Activated CD4-positive, alpha-beta memory T cell treated with anti-CD3 and anti-CD28 coated beads, Interleukin-2, amount 10 ng/mL, durations not matched to agents 7 days and 5 days (primary cell): Measurements from ENCODE around the gene NCOA7. TPM values are rescaled to one million over a fixed set of nuclear protein-coding genes. Genes with fewer than 3 reads are reported as not detected.

Source experiments
- CTCF ChIA-PET: fragments of 350-600 bp; sonication (Branson Sonifier 250); formaldehyde crosslinking; loops from one replicate; lab custom pipeline; 2021; ENCODE audit warnings: antibody characterized with exemption, inconsistent platforms; lab: Charles Lee
- POLR2A ChIA-PET: fragments of 350-600 bp; sonication (Branson Sonifier 250); formaldehyde crosslinking; loops from one replicate; lab custom pipeline; 2021; ENCODE audit warnings: antibody characterized with exemption; lab: Charles Lee
- DNase-seq: peaks from one replicate; pipeline ENCODE4 v3.0.0-alpha.2; 2020
- H3K27ac Mint-ChIP-seq: one replicate; pipeline ENCODE4 v1.8.0; 2021; ENCODE audit warnings: mild to moderate bottlenecking, mixed read lengths
- H3K27me3 Mint-ChIP-seq: one replicate; pipeline ENCODE4 v1.8.0; 2021; ENCODE audit warnings: mixed read lengths
- H3K36me3 Mint-ChIP-seq: one replicate; pipeline ENCODE4 v1.8.0; 2021; ENCODE audit warnings: low read depth, mixed read lengths
- H3K4me1 Mint-ChIP-seq: one replicate; pipeline ENCODE4 v1.8.0; 2021; ENCODE audit warnings: mixed read lengths
- H3K4me3 Mint-ChIP-seq: one replicate; pipeline ENCODE4 v1.8.0; 2021; ENCODE audit warnings: mild to moderate bottlenecking, mixed read lengths
- H3K9me3 Mint-ChIP-seq: one replicate; pipeline ENCODE4 v1.8.0; 2021; ENCODE audit warnings: mixed read lengths
- total RNA-seq, 2 experiments: library from RNA; stranded (reverse); gene quantifications; one replicate each; pipeline ENCODE4 v1.2.3, GENCODE V29; 2021

NCOA7 gene
- total RNA-seq, 2 experiments from 2014 or later: 45.2 to 49.9 TPM

DNA sequence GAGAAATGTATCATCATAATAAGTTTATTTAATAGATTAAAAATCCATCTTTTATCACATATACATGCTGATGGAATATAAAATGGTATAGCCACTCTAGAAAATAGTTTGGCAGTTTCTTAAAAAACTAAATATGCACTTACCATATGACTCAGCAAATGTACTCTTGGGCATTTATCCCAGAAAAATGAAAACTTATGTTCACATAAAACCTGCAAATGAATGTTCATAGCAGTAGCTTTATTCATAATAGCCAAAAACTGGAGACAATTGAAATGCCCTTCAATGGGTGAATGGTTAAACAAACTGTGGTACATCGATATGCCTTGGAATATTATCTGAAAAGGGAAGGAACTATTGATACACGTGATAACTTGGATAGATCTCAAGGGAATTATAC lies 6.4 kb upstream of the NCOA7 start:
- POLR2A ChIA-PET: interaction anchor here (4.8 kb wide), 1 partner anchor 172 kb away, joined by 45 read pairs; the partner anchor contains the start of gene HINT3
- CTCF ChIA-PET: interaction anchor here (1.0 to 5.7 kb wide), 3 partner anchors 17 to 473 kb away, joined by 3 to 80 read pairs (median 3); partner anchors contain the start of gene HINT3
- no peak for DNase-seq
- H3K4me1 Mint-ChIP-seq: peaks cover 27% of the 10 kb centered on the region
- H3K9me3 Mint-ChIP-seq: no peaks in the 10 kb centered on the region
- no peaks in the 10 kb centered on the region for H3K27me3 Mint-ChIP-seq
- H3K4me3 Mint-ChIP-seq: no peak overlapping the region
- peaks cover 21% of the 10 kb centered on the region for H3K36me3 Mint-ChIP-seq
- H3K27ac Mint-ChIP-seq: no peak overlapping the region

DNA sequence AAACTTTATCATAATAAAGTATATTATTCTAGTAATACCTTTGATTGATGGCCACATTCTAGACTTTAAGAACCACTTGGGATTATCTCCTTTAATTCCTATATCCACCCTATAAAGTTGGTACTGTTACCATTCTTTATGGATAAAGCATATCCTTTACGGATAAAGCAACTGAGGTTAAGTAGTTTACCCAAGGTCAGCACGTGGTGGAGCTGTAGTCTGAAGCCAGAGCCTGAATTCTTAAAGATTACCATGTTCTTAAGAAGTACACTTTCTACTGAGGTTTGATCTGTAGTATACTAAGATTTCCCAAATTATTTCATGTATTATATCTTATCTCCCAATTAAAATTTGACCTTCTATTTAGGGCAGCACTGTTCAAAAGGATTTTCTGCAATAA lies 3.0 kb upstream of the NCOA7 start:
- Mint-ChIP-seq H3K27me3 (no peaks in the 10 kb centered on the region), H3K4me3 (no peak overlapping the region), H3K4me1 (peaks cover 44% of the 10 kb centered on the region), H3K36me3 (peaks cover 23% of the 10 kb centered on the region), H3K9me3 (no peaks in the 10 kb centered on the region), H3K27ac (no peak overlapping the region)
- ChIA-PET CTCF (interaction anchor here (1.1 to 9.7 kb wide), 3 partner anchors 135 to 187 kb away, joined by 4 to 231 read pairs (median 33); partner anchors contain the start of gene HINT3), POLR2A (interaction anchor here (4.4 to 4.5 kb wide), 2 partner anchors 169 to 174 kb away, joined by 12 to 111 read pairs; partner anchors contain the start of gene HINT3)
- DNase-seq: no peak

DNA sequence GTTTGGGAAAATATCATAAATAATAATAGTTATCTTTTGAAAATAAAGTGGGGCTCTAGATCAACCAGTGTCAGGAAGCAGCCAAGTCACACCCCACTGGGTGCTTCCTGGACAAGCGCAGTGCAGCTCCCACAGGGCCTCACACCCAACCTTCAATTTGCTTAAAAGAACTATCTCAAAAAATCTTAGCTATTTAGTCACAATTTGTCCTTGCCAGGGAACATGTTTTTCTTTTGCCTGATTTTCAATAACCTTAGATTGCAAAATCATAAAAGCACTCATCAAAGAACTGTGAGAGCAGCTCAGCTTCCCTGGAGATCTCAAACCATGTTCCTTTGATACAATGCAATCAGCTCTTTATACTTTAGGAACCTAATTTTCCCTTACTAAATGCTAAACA lies 1.6 kb upstream of the NCOA7 start:
- ChIA-PET POLR2A (interaction anchor here (0.9 to 7.1 kb wide), 23 partner anchors 8 to 1727 kb away, joined by 3 to 299 read pairs (median 15); partner anchors contain the start of genes CENPW, HDDC2, HINT3 and TPD52L1), CTCF (interaction anchor here (1.2 to 9.7 kb wide), 10 partner anchors 8 to 476 kb away, joined by 3 to 231 read pairs (median 22); partner anchors contain the start of gene HINT3)
- Mint-ChIP-seq H3K4me3 (peak overlapping the region; percentile 84), H3K4me1 (peaks cover 51% of the 10 kb centered on the region), H3K36me3 (peaks cover 31% of the 10 kb centered on the region), H3K27me3 (no peaks in the 10 kb centered on the region), H3K27ac (peak overlapping the region; percentile 96), H3K9me3 (no peaks in the 10 kb centered on the region)
- peak; percentile 31 for DNase-seq

DNA sequence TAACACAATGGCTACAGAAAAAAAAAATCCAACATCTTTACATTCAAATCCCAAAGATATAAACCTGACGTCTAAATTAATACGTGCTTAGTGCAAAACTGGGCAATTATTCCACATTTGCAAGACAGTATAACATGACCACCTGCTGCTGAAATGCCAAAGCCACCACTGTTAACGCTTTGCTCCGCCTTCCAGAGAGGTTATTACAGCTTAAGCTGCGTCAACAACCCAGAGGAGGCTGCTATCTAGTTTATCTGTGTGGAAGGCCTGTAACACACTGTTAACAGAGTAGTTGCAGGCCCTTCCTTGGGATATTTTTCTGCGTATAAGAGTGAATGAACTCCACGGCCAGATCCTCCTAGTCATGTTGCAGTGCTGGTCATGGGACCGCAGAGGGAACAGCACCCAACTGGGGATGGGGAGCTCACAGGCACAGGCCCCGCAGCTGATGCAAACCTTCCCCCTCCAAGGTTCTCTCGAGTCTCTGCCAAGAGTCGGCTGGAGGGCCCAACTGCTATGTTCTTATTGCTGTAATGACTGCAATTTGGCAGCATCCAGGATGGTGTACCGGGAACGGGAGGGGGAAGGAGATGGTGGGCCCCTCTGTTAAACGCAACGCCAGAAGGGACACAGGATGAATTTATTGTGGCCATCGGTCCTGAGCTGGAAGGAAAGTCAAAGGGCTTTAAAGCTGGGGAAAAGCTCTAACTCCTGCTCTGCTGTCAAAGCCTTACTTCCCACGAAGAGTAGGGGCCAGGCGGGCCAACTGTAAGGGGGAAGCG lies 993 bp upstream of the NCOA7 start:
- Mint-ChIP-seq H3K9me3 (no peaks in the 10 kb centered on the region), H3K27me3 (no peaks in the 10 kb centered on the region), H3K27ac (peak overlapping the region; percentile 96), H3K4me3 (peak overlapping the region; percentile 84), H3K4me1 (peaks cover 52% of the 10 kb centered on the region), H3K36me3 (peaks cover 27% of the 10 kb centered on the region)
- POLR2A ChIA-PET: interaction anchor here (0.9 to 7.1 kb wide), 32 partner anchors 8 to 1726 kb away, joined by 3 to 299 read pairs (median 8); partner anchors contain the start of genes CENPW, HDDC2, HINT3 and TPD52L1
- CTCF ChIA-PET: interaction anchor here (1.0 to 9.7 kb wide), 25 partner anchors 8 to 476 kb away, joined by 3 to 231 read pairs (median 5); partner anchors contain the start of genes HINT3 and TRMT11
- DNase-seq: peak; percentile 58

DNA sequence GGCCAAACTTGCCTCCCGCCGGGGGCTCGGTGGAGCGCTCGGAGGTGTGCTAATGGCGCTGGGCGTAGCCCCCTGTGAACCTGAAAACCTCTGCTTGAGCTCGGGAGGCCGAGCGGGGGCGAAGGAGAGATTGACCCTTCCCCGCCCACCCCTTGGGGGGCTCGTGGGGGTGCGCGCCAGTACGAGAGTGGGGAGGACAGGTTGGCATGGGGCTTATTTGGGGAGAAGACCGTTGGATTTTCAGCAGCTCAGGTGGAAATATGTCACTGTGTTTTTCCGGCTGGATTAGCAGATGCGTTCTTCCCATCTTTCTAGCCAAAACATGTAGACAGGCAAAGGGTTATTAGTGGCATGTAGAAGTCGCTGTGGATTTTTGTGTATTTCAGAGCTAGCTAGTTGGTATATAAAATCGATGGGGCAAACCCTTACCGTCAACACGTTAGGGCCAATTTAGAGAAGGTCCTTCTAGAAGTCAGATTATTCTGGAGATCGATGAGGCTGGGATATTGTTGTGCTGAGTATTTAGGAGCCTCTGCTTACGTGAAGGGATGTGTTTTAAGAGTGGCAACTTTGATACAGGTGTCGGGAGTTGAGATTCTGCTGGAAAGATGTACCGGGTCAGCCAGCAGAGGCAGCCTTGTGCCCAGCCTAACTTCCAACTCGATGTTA lies 525 bp downstream of the NCOA7 start:
- H3K27ac Mint-ChIP-seq: peak overlapping the region; percentile 79
- CTCF ChIA-PET: interaction anchor here (0.5 to 9.7 kb wide), 46 partner anchors 10 to 1476 kb away, joined by 3 to 231 read pairs (median 4); partner anchors contain the start of genes HINT3, RNF146 and TRMT11
- H3K36me3 Mint-ChIP-seq: peaks cover 26% of the 10 kb centered on the region
- peak overlapping the region; percentile 90 for H3K4me3 Mint-ChIP-seq
- peaks cover 54% of the 10 kb centered on the region for H3K4me1 Mint-ChIP-seq
- DNase-seq: peak; percentile 61
- POLR2A ChIA-PET: interaction anchor here (0.6 to 7.1 kb wide), 30 partner anchors 8 to 549 kb away, joined by 3 to 299 read pairs (median 8); partner anchors contain the start of genes CENPW, HDDC2, HINT3 and TRMT11
- H3K27me3 Mint-ChIP-seq: no peaks in the 10 kb centered on the region
- no peaks in the 10 kb centered on the region for H3K9me3 Mint-ChIP-seq

DNA sequence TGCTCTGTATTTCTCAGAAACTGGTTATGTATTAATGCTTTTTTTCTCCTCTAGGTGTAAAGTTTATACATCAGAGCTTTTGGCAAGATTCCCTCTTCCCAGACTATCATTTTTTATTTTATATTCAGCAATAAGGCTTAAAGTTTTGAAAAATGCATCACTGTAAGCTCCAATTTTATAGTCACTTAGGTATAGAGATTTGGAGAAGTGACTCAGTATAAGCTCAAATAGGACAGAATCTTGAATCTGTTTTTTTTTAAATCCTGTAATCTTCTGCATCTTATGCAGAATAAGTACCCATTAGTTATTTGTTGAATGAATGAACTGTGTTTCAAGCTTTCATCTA lies 1.0 kb downstream of the NCOA7 start:
- CTCF ChIA-PET: interaction anchor here (0.6 to 9.7 kb wide), 30 partner anchors 10 to 1475 kb away, joined by 3 to 231 read pairs (median 4); partner anchors contain the start of genes HINT3, RNF146 and TRMT11

DNA sequence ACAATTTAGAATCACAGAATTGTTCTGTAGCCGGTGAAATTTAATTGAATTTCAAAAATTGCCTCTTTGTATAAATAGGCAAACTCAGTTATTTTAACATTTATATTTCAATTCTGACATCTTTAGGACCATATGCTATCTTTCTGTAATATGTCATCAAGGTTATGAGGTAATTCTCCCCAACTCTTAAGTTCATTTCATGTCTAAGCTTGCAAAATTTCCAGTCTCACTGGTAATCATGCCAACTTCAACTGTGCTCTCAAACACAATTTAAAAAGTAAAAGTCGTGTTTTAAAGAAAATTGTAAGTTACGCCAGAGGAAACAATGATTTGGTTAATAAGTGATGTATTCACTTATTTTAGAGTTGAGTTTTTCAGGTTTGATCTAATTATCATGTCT lies 1.4 kb downstream of the NCOA7 start:
- H3K27me3 Mint-ChIP-seq: no peaks in the 10 kb centered on the region
- ChIA-PET CTCF (interaction anchor here (0.6 to 9.7 kb wide), 28 partner anchors 10 to 1475 kb away, joined by 3 to 231 read pairs (median 4); partner anchors contain the start of genes HINT3, RNF146 and TRMT11), POLR2A (interaction anchor here (1.4 to 7.1 kb wide), 14 partner anchors 9 to 170 kb away, joined by 3 to 299 read pairs (median 23); partner anchors contain the start of gene HINT3)
- no peaks in the 10 kb centered on the region for H3K9me3 Mint-ChIP-seq
- peaks cover 23% of the 10 kb centered on the region for H3K36me3 Mint-ChIP-seq
- no peak overlapping the region for H3K27ac Mint-ChIP-seq
- H3K4me1 Mint-ChIP-seq: peaks cover 54% of the 10 kb centered on the region
- peak overlapping the region; percentile 90 for H3K4me3 Mint-ChIP-seq
- no peak for DNase-seq

More for the DNA sequence above, 1.0 kb downstream of the NCOA7 start:
- Mint-ChIP-seq H3K36me3 (peaks cover 26% of the 10 kb centered on the region), H3K27me3 (no peaks in the 10 kb centered on the region), H3K27ac (peak overlapping the region; percentile 79), H3K9me3 (no peaks in the 10 kb centered on the region), H3K4me1 (peaks cover 54% of the 10 kb centered on the region), H3K4me3 (peak overlapping the region; percentile 90)
- POLR2A ChIA-PET: interaction anchor here (0.6 to 7.1 kb wide), 17 partner anchors 10 to 195 kb away, joined by 3 to 299 read pairs (median 22); partner anchors contain the start of genes HINT3 and TRMT11
- DNase-seq: no peak

DNA sequence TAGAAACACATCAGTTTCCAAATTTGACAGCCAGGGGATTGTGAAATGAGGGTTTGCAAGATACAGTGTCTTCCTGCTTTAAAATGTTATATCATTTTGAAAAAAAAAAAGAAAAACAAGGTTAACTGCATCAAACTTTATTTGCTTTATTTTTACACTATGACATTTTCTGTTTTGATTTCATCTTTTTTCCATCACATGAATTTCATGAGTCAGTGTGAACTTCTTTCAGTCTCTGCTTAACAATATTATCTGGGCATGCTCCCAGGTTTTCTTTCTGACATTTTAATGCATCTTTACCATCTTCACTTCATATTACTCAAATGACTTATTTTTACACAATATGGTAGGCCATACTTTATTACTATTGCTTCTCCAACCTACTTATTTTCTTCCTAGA lies 1.9 kb downstream of the NCOA7 start:
- Mint-ChIP-seq H3K4me1 (peaks cover 54% of the 10 kb centered on the region), H3K27me3 (no peaks in the 10 kb centered on the region), H3K4me3 (no peak overlapping the region), H3K36me3 (peaks cover 23% of the 10 kb centered on the region), H3K9me3 (no peaks in the 10 kb centered on the region), H3K27ac (no peak overlapping the region)
- CTCF ChIA-PET: interaction anchor here (0.9 to 9.7 kb wide), 6 partner anchors 11 to 163 kb away, joined by 3 to 231 read pairs (median 7); partner anchors contain the start of gene HINT3
- POLR2A ChIA-PET: interaction anchor here (0.7 to 7.1 kb wide), 5 partner anchors 11 to 164 kb away, joined by 4 to 299 read pairs (median 15); partner anchors contain the start of gene HINT3
- DNase-seq: no peak

DNA sequence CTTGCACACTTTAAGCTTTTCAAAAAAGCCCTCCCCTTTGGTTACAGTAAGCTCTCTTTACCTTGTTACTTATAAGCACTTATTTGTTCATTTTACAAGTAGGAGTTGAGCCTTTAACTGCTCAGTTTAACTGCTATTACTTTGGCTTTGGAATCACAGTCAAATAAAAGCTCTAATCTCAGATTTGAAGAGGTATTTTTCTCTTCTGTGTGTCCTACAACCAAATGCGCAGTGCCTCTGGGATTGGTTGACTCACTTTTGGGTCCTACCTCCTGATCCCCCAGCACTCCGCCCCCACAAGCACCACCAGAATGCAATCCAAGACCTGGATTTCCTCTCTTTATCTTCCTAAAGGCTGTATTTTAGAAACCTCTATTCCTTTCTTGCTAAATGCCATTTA lies 2.5 kb downstream of the NCOA7 start:
- Mint-ChIP-seq H3K27ac (no peak overlapping the region), H3K9me3 (no peaks in the 10 kb centered on the region), H3K27me3 (no peaks in the 10 kb centered on the region), H3K36me3 (peaks cover 21% of the 10 kb centered on the region), H3K4me3 (no peak overlapping the region), H3K4me1 (peaks cover 50% of the 10 kb centered on the region)
- no peak for DNase-seq
- ChIA-PET POLR2A (interaction anchor here (0.7 to 7.1 kb wide), 4 partner anchors 12 to 163 kb away, joined by 4 to 299 read pairs (median 6); partner anchors contain the start of gene HINT3), CTCF (interaction anchor here (0.9 to 9.7 kb wide), 5 partner anchors 12 to 162 kb away, joined by 3 to 231 read pairs (median 4); partner anchors contain the start of gene HINT3)

DNA sequence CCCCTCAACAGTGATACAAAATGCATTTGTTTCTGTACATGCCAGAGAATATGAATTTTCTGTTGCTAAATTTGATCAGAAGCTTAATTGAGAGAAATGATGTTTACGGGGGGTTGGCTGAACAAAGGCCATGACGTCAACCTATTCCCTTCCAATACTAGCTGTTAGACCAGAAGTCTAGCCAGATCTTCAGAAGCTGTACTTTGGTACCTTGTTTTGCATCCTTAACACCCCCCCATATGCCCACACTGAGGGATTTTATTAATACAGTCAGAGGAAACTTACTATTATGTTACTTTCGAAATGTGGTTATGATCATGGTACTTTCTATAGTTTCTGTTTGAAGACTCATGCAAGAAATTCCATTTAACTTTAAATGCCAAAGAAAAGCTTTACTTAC lies 3.1 kb downstream of the NCOA7 start:
- no peak for DNase-seq
- H3K27me3 Mint-ChIP-seq: no peaks in the 10 kb centered on the region
- H3K36me3 Mint-ChIP-seq: peaks cover 22% of the 10 kb centered on the region
- H3K27ac Mint-ChIP-seq: no peak overlapping the region
- no peak overlapping the region for H3K4me3 Mint-ChIP-seq
- CTCF ChIA-PET: interaction anchor here (1.2 to 9.7 kb wide), 5 partner anchors 11 to 162 kb away, joined by 3 to 231 read pairs (median 6); partner anchors contain the start of gene HINT3
- POLR2A ChIA-PET: interaction anchor here (1.1 to 7.1 kb wide), 3 partner anchors 12 to 111 kb away, joined by 5 to 299 read pairs (median 8); no protein-coding TSS in a partner anchor
- peaks cover 47% of the 10 kb centered on the region for H3K4me1 Mint-ChIP-seq
- no peaks in the 10 kb centered on the region for H3K9me3 Mint-ChIP-seq

DNA sequence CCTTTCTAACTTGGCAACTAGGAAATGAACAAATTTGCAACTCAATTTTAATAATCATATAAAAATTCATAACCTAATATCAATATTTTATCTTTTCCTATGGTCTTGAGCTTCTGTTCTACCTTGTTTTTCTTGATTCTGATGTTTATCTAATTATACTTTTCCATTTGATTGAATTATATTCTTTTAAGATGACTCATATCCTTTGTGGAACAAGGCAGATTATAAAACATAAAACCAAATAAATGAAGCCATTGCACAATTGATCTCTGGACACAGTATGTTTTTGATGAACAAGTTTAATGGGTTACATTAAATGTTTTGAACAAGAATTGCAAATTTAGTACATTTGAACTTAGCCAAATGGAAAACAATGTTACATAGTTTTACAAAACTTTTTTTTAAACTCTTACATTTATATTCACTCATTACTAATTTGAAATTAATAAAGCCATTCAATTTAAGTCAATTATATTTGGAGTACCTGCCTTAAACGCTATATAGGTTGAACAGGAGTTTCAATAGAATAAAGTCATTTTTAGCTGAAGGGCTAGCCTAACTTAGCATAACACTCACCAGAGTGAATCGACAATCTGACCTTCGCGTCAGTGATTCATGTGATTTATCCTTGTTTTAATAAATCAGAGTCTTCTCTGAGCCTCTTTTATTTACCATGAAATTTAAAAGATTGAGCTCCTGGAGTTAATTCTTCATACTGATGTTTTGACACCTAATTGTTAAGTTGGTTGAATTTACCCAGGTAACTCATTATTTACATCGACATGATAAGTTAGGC lies 3.8 kb downstream of the NCOA7 start:
- DNase-seq: no peak
- peaks cover 41% of the 10 kb centered on the region for H3K4me1 Mint-ChIP-seq
- H3K27me3 Mint-ChIP-seq: no peaks in the 10 kb centered on the region
- no peaks in the 10 kb centered on the region for H3K9me3 Mint-ChIP-seq
- ChIA-PET CTCF (interaction anchor here (0.7 to 9.7 kb wide), 5 partner anchors 10 to 161 kb away, joined by 3 to 231 read pairs (median 6); partner anchors contain the start of gene HINT3), POLR2A (interaction anchor here (0.7 to 7.1 kb wide), 3 partner anchors 11 to 15 kb away, joined by 3 to 299 read pairs (median 8); no protein-coding TSS in a partner anchor)
- H3K36me3 Mint-ChIP-seq: peaks cover 26% of the 10 kb centered on the region
- H3K4me3 Mint-ChIP-seq: no peak overlapping the region
- no peak overlapping the region for H3K27ac Mint-ChIP-seq
